ENCODE measurements around the gene XCL2.
"Not testable (repeated sequence)": the region's sequence is repeated elsewhere in the genome, so short reads cannot be mapped to it uniquely, and the experiment has no call there.

XCL2 gene

DNA sequence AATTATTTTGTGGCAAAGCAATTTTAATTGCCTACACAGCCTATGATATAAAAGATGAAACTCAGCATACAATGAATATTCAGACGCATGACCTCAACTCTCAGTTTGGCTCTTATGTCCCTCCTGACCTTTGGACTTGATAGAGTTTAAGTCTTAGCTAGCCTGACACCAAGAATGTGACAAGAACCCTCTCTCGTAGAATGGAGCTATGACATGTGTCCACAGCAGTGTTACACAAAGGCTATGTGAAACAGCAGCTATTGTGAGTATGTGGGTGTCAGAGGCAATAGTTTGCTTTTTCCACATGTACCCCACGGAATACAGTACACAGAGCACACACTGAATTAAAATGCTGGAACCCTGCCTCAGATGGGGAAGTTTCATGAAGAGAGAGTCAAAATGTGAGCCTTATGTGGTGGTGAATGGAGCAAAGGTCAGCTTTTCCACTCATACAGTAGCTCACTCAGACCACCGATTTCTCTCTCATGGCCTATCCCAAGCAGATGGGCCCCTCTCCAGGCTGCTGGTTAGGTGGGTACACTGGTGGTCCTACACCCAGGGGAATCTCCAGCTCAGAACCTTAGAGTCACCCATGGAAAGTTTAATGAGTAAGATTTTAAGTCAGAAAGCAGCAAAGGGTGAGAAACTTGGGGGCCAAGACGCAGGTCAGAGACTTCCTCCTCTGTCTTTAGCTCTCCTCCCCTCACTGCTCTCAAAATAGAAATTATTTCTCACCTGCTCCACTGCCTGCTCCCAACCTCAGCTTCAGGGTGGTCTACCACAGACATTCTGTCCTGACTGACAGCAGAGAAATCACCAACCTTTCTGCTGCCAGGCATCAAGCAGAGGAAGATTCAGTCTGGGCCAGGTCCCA is 10.1 kb upstream of the XCL2 start:
- POLR2A ChIA-PET = no interaction called here
- CTCF ChIA-PET = no interaction called here
- no peak overlapping the region for H3K4me3 ChIP-seq (ENCODE audit: low read depth, low read length)
- DNase-seq (ENCODE audit: low read depth, low spot score) = no peak
- TF ChIP-seq, protein P1, sequence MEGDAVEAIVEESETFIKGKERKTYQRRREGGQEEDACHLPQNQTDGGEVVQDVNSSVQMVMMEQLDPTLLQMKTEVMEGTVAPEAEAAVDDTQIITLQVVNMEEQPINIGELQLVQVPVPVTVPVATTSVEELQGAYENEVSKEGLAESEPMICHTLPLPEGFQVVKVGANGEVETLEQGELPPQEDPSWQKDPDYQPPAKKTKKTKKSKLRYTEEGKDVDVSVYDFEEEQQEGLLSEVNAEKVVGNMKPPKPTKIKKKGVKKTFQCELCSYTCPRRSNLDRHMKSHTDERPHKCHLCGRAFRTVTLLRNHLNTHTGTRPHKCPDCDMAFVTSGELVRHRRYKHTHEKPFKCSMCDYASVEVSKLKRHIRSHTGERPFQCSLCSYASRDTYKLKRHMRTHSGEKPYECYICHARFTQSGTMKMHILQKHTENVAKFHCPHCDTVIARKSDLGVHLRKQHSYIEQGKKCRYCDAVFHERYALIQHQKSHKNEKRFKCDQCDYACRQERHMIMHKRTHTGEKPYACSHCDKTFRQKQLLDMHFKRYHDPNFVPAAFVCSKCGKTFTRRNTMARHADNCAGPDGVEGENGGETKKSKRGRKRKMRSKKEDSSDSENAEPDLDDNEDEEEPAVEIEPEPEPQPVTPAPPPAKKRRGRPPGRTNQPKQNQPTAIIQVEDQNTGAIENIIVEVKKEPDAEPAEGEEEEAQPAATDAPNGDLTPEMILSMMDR (IDR thresholded peaks at IDR 0.05; ENCODE audit: insufficient read depth, low read length, missing control alignments) = no peak

DNA sequence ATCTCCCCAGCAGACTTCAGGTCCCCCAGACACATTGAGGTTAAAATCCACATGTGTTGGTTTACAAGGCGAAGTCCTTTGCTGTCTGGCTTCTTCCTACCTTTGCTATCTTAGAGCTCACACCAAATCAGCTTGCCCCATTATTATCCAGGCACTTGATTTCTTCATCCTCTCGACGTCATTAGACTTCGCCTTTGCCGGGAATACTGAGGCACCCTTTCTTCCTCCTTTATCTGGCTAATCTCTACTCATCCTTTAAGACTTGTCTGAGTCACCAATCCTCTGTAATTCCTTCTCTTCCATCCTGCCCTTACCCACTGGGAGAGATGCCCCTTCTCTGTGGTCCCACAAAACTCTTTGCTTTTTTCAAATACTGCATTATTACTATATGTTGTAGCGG is 9.2 kb upstream of the XCL2 start:
- CTCF ChIA-PET = no interaction called here
- POLR2A ChIA-PET = no interaction called here
- TF ChIP-seq, protein P1 (IDR thresholded peaks at IDR 0.05; ENCODE audit: insufficient read depth, low read length, missing control alignments) = no peak
- H3K4me3 ChIP-seq (ENCODE audit: low read depth, low read length) = no peak overlapping the region
- no peak for DNase-seq (ENCODE audit: low read depth, low spot score)

DNA sequence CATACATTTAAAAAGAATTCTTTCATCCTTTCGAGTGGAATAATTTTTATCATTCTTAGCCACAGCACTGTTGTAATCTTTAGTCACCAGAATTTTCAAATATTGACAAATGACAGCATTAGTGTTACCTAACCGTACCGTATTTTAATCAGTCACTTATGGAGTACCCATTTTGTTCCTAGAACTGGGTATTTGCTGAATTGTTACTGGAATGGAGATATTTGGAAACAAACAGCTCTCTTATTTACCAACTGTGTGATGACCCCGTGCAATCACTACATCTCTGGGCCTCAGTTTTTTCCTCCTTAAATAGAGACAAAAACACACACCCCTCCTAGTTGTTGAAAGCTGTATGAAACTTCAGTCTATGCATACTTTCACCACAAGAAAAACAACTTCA is 7.9 kb upstream of the XCL2 start:
- CTCF ChIA-PET = interaction anchor here (1.5 kb wide), 1 partner anchor 109 kb away, joined by 4 read pairs; no protein-coding TSS in a partner anchor
- TF ChIP-seq, protein P1 (IDR thresholded peaks at IDR 0.05; ENCODE audit: insufficient read depth, low read length, missing control alignments) = no peak
- no peak for DNase-seq (ENCODE audit: low read depth, low spot score)
- POLR2A ChIA-PET = no interaction called here
- no peak overlapping the region for H3K4me3 ChIP-seq (ENCODE audit: low read depth, low read length)

DNA sequence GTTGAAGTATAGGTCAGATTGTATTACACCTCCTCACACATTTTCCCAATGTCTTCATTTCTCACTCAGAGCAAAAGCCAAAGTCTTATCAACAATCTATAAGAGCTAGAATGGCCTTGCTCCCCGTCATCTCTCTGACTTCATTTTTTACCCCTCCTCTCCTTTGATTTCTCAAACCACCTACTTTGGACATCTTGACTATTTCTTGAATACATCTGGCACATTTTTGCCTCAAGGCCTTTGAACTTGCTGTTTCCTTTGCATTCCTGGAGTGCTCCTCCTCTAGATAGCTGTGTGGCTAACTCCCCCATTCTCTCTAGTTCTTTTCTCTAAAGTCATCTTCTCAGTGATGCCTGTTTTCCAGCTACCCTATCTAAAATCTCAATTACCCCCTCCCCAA is 7.2 kb upstream of the XCL2 start:
- POLR2A ChIA-PET = no interaction called here
- CTCF ChIA-PET = interaction anchor here (1.5 kb wide), 1 partner anchor 108 kb away, joined by 4 read pairs; no protein-coding TSS in a partner anchor
- no peak for DNase-seq (ENCODE audit: low read depth, low spot score)
- no peak overlapping the region for H3K4me3 ChIP-seq (ENCODE audit: low read depth, low read length)
- TF ChIP-seq, protein P1 (IDR thresholded peaks at IDR 0.05; ENCODE audit: insufficient read depth, low read length, missing control alignments) = no peak

DNA sequence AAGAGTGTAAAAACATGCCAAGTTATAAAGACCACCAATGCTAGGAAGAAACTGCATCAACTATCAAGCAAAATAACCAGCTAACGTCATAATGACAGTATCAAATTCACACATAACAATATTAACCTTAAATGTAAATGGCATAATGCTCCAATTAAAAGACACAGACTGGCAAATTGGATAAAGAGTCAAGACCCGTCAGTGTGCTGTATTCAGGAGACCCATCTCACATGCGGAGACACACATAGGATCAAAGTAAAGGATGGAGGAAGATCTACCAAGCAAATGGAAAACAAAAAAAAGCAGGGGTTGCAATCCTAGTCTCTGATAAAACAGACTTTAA is 2.7 kb upstream of the XCL2 start:
- CTCF ChIA-PET; H3K4me3 ChIP-seq (ENCODE audit: low read depth, low read length); POLR2A ChIA-PET; DNase-seq (ENCODE audit: low read depth, low spot score): not testable (repeated sequence)

DNA sequence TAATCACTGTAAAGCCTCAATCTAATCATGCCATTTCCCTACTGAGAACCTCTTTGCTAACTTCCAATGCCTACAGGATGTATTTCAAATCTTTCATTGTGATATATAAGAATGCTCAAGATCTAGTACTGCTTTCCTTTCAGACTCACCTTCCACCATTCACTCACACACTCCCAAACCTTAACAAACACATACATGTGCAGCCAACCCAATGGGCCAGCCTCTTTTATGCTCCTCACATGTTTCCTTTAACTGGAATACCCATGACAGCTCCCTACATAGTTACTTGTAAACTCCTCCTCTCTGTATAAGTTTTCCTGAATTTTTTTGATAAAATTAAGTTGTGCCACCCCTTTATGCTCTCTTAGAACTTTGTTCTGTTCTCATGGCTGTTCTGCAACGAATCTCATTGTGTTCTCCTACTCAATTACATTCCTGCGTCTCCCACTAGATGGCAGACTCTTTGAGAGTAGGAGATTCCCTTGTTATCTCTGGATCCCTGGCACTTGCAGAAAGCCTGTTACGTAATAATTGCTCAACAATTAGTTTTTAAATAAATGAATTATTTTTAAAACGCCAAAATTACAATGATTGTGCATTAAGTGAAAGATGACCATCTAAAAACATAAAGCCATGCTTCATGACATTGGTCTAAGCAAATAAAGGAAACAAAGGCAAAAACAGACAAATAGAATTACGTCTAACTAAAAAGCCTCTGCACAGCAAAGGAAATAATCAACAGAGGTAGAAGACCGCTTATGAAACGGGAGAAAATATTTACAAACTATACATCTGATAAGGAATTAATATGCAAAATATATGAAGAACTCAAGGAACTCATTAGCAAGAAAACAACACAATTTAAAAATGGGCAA is 2.1 kb upstream of the XCL2 start:
- CTCF ChIA-PET; DNase-seq (ENCODE audit: low read depth, low spot score); POLR2A ChIA-PET: not testable (repeated sequence)

GRCh38 chr1:168542978-168543377 is 819 bp downstream of the XCL2 start:
- H3K4me3 ChIP-seq (ENCODE audit: low read depth, low read length); DNase-seq (ENCODE audit: low read depth, low spot score); CTCF ChIA-PET; POLR2A ChIA-PET: not testable (repeated sequence)

More for the DNA sequence above, 2.1 kb upstream of the XCL2 start:
- TF ChIP-seq, protein P1 (IDR thresholded peaks at IDR 0.05; ENCODE audit: insufficient read depth, low read length, missing control alignments) = peak; percentile 11
- H3K4me3 ChIP-seq (ENCODE audit: low read depth, low read length) = not testable (repeated sequence)

DNA sequence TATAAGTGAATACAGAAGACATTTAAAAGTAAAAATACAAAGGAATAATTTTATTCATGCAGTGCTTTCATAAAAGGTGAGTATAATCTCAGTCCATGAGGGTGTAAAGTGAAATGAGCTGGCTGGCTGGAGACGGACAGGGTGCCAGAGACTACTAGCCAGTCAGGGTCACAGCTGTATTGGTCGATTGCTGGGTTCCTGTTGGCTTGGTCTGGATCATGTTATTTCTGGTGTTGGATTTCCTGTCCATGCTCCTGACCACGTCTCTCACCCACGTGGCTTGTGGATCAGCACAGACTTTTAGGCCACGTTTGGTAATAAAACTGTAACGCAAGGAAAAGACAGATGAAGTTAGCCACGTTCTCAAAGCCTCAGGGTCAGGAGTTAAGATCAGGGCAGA is 3.0 kb downstream of the XCL2 start:
- H3K4me3 ChIP-seq (ENCODE audit: low read depth, low read length); DNase-seq (ENCODE audit: low read depth, low spot score); CTCF ChIA-PET; POLR2A ChIA-PET: not testable (repeated sequence)

Data from AG04449 (cell line).